Ovary (tissue), 9 donors: ENCODE measurements around the gene LAMA2. TPM values are rescaled to one million over a fixed set of nuclear protein-coding genes. Genes with fewer than 3 reads are reported as not detected.

Experiments
- DNase-seq, 5 donors: peaks; one replicate each; pipeline ENCODE4 v3.0.0-alpha.2; 2019 to 2020
- H3K27ac ChIP-seq, 2 donors: fragments of 200-600 bp; one replicate each; pipeline versions ENCODE4 v1.5.1 to v1.8.0; 2019 to 2022
- H3K27me3 ChIP-seq: fragments of 200-600 bp; one replicate; pipeline ENCODE4 v1.8.0; 2022
- H3K36me3 ChIP-seq: fragments of 200-600 bp; sonication (generic); one replicate; pipeline ENCODE4 v1.5.1; 2019
- H3K4me1 ChIP-seq: one replicate; pipeline ENCODE4 v1.8.1; 2013; ENCODE audit warnings: mild to moderate bottlenecking, moderate library complexity; ENCODE audit not compliant: insufficient read depth
- H3K4me3 ChIP-seq: fragments of 200-600 bp; sonication (generic); one replicate; pipeline ENCODE4 v1.5.1; 2017
- H3K9me3 ChIP-seq, 2 donors: fragments of 200-600 bp in 1 of 2; sonication (generic) in 1 of 2; one replicate each; pipeline versions ENCODE4 v1.5.1 to v1.8.1; 2013 to 2019; ENCODE audit warnings: mild to moderate bottlenecking in 1 of 2, moderate library complexity in 1 of 2
- CTCF ChIP-seq, 3 donors: fragments of 450-650 bp in 2 of 3; fragments of 200-600 bp in 1 of 3; IDR thresholded peaks; one replicate each; pipeline versions ENCODE4 v1.5.1 to v1.8.0; 2016 to 2022; ENCODE audit warnings: antibody characterized with exemption in 3 of 3, mild to moderate bottlenecking in 1 of 3
- EP300 ChIP-seq: sonication (generic); formaldehyde crosslinking; IDR thresholded peaks from one replicate; pipeline ENCODE4 v1.6.1; 2017; ENCODE audit warnings: antibody characterized with exemption
- POLR2A ChIP-seq: fragments of 450-650 bp; IDR thresholded peaks from one replicate; pipeline ENCODE4 v1.6.1; 2017; ENCODE audit warnings: antibody characterized with exemption, mild to moderate bottlenecking, moderate library complexity
- WGBS, 3 donors: extraction: QIAGEN DNeasy Blood & Tissue Kit in 1 of 3; methylation state at CpG; one replicate each; pipeline versions ENCODE4 v1.1.5 to v1.1.7; 2013 to 2017; 5-methylcytosine and 5-hydroxymethylcytosine counted together
- intact Hi-C, 4 donors: fragments of 100-400 bp; cut with DNase I; formaldehyde crosslinking; loops; one replicate each; pipeline versions ENCODE4 v1.11.0 to v1.15.1; 2022 to 2023
- polyA plus RNA-seq, 2 donors: library from polyadenylated mRNA; stranded (reverse); fragments of 200-250 nt in 1 of 2; fragments of 350-450 nt in 1 of 2; fragmentation: Illumina TruSeq in 1 of 2; extraction: RNeasy Lipid Tissue Mini Kit (QIAGEN cat#74804) in 1 of 2; gene quantifications; one replicate each; pipeline ENCODE4 v1.2.3, GENCODE V29; 2013 to 2014
- total RNA-seq, 7 donors: library from RNA; depleted of rRNA in 2 of 7; stranded (reverse); fragments of >200 nt in 2 of 7; fragmentation: NEBNext Ultra II Directional in 3 of 7; extraction: Animal tissue kit (Norgen Biotek cat#: 25700) in 3 of 7; gene quantifications; one replicate each; pipeline versions ENCODE4 v1.1.0 to v1.2.4, GENCODE V29; 2016 to 2023
- donor health status: DM: no; HTN: no; CAD: no; lungs with moderate emphysema.
- donor health status: DM: no; HTN: no; CAD: no.
- donor health status: Bipolar disorder and iron deficiency.
- donor health status: DM: yes; HTN: yes; CAD: no.
- donor health status: DM: no; HTN: no; CAD: no.
- donor health status: DM: yes; HTN: yes; CAD: no.

LAMA2 gene
- total and polyA plus RNA-seq, 9 donors = 42.5 to 226 (median 121) TPM

GRCh38 chr6:129491436-129491835, 608.5 kb downstream of the LAMA2 start:
- no peak for TF ChIP-seq CTCF (IDR thresholded peaks at IDR 0.05)
- TF ChIP-seq EP300 = no peak
- TF ChIP-seq POLR2A = no peak
- H3K36me3 ChIP-seq = no peaks in the 10 kb centered on the region
- no peak overlapping the region for H3K27ac ChIP-seq
- no peaks in the 10 kb centered on the region for H3K9me3 ChIP-seq
- no peaks in the 10 kb centered on the region for H3K27me3 ChIP-seq
- 82 to 89% (median 85%) methylated on average over 6 of the region's 6 CpGs for WGBS, 3 donors
- H3K4me3 ChIP-seq = no peak overlapping the region
- intact Hi-C loops = no loop called here
- no peak for DNase-seq
- no peaks in the 10 kb centered on the region for H3K4me1 ChIP-seq

GRCh38 chr6:129492260-129492659, 609.3 kb downstream of the LAMA2 start:
- TF ChIP-seq EP300 = no peak
- TF ChIP-seq CTCF (IDR thresholded peaks at IDR 0.05) = no peak
- TF ChIP-seq POLR2A = no peak
- DNase-seq = no peak
- WGBS, 3 donors = 89 to 93% (median 90%) methylated on average over 4 of the region's 4 CpGs
- Histone ChIP-seq H3K9me3 (no peaks in the 10 kb centered on the region), H3K4me1 (no peaks in the 10 kb centered on the region), H3K36me3 (no peaks in the 10 kb centered on the region), H3K27me3 (no peaks in the 10 kb centered on the region), H3K4me3 (no peak overlapping the region), H3K27ac (no peak overlapping the region)
- intact Hi-C loops = no loop called here

- WGBS, 3 donors = 39 to 55% (median 45%) methylated on average over 6 of the region's 6 CpGs
- Histone ChIP-seq H3K9me3 (no peaks in the 10 kb centered on the region), H3K4me3 (no peak overlapping the region), H3K27me3 (no peaks in the 10 kb centered on the region), H3K36me3 (no peaks in the 10 kb centered on the region), H3K4me1 (no peaks in the 10 kb centered on the region), H3K27ac (no peak overlapping the region)
- DNase-seq = no peak
- no peak for TF ChIP-seq EP300
- no peak for TF ChIP-seq CTCF (IDR thresholded peaks at IDR 0.05)
- no peak for TF ChIP-seq POLR2A
- intact Hi-C loops = no loop called here
These were observed 610.5 kb downstream of the LAMA2 start for GRCh38 chr6:129493354-129493902.

GRCh38 chr6:129494099-129494498, 611.2 kb downstream of the LAMA2 start:
- intact Hi-C loops = no loop called here
- H3K4me1 ChIP-seq = no peaks in the 10 kb centered on the region
- no peak overlapping the region for H3K27ac ChIP-seq
- 88 to 98% (median 94%) methylated on average over 2 of the region's 2 CpGs for WGBS, 3 donors
- no peaks in the 10 kb centered on the region for H3K27me3 ChIP-seq
- no peak overlapping the region for H3K4me3 ChIP-seq
- H3K9me3 ChIP-seq = no peaks in the 10 kb centered on the region
- no peak for DNase-seq
- no peaks in the 10 kb centered on the region for H3K36me3 ChIP-seq
- TF ChIP-seq POLR2A (no peak), EP300 (no peak)

GRCh38 chr6:129494586-129494985, 611.6 kb downstream of the LAMA2 start:
- no peaks in the 10 kb centered on the region for H3K4me1 ChIP-seq
- TF ChIP-seq EP300 = no peak
- TF ChIP-seq CTCF (IDR thresholded peaks at IDR 0.05) = no peak
- no peak for TF ChIP-seq POLR2A

More at GRCh38 chr6:129494586-129494985, 611.6 kb downstream of the LAMA2 start:
- Histone ChIP-seq H3K36me3 (no peaks in the 10 kb centered on the region), H3K9me3 (no peaks in the 10 kb centered on the region), H3K27me3 (no peaks in the 10 kb centered on the region), H3K4me3 (no peak overlapping the region), H3K27ac (no peak overlapping the region)
- DNase-seq = no peak
- intact Hi-C loops = no loop called here
